ENCODE results near the gene GPANK1.

GPANK1 gene

DNA sequence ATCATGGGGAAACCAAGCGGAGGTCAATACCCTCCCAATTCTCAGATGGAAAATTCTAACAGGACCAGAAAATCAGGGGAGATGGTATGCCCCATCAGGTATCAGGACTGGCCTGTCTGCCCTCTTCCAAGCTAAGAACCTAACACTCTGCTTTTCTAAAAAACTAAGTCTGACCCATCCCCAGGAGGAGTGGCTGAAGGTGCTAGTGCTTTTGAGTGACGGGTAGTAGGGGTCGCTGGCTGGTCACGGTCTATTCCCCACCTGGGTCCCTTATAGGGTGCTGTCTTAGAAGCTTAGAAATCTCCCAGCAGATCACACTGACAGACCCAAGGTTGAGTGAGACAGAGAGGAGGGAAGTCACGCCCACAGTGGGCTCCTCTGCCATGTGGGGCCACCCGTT is 28.7 kb upstream of the GPANK1 start:
- no peak overlapping the region for H3K27ac Mint-ChIP-seq
- H3K36me3 Mint-ChIP-seq (ENCODE audit: low read depth): peaks cover 64% of the 10 kb centered on the region
- no peaks in the 10 kb centered on the region for H3K9me3 Mint-ChIP-seq
- no peaks in the 10 kb centered on the region for H3K27me3 Mint-ChIP-seq (ENCODE audit: low read depth)
- no peaks in the 10 kb centered on the region for H3K4me1 Mint-ChIP-seq
- no peak overlapping the region for H3K4me3 Mint-ChIP-seq
- TF ChIP-seq, protein P1, sequence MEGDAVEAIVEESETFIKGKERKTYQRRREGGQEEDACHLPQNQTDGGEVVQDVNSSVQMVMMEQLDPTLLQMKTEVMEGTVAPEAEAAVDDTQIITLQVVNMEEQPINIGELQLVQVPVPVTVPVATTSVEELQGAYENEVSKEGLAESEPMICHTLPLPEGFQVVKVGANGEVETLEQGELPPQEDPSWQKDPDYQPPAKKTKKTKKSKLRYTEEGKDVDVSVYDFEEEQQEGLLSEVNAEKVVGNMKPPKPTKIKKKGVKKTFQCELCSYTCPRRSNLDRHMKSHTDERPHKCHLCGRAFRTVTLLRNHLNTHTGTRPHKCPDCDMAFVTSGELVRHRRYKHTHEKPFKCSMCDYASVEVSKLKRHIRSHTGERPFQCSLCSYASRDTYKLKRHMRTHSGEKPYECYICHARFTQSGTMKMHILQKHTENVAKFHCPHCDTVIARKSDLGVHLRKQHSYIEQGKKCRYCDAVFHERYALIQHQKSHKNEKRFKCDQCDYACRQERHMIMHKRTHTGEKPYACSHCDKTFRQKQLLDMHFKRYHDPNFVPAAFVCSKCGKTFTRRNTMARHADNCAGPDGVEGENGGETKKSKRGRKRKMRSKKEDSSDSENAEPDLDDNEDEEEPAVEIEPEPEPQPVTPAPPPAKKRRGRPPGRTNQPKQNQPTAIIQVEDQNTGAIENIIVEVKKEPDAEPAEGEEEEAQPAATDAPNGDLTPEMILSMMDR (IDR thresholded peaks at IDR 0.05; ENCODE audit: unreplicated experiment in 3 of 3): no peak

DNA sequence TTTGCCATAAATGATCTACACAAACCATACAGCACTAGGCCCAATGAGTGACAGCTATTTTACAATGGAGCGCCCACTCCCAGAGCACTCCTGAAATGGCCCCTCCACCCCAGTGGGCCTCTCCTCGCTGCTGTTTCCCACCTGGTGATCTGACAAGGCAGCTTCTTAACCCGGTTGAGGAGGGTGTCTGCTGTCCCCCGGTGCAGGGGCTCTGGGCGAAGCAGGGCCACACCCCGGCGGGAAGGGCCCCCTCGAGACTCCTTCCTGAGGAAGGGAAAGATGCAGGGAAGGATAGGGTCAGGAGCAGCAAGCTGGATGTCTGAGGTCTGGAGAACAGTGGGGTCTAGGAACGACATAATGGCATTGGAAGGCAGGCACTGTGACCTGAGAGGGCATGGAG is 28.1 kb upstream of the GPANK1 start:
- Mint-ChIP-seq H3K27me3 (ENCODE audit: low read depth) (no peaks in the 10 kb centered on the region), H3K4me1 (peaks cover under 1% of the 10 kb centered on the region), H3K9me3 (no peaks in the 10 kb centered on the region), H3K27ac (no peak overlapping the region), H3K36me3 (ENCODE audit: low read depth) (peaks cover 63% of the 10 kb centered on the region), H3K4me3 (no peak overlapping the region)
- TF ChIP-seq, protein P1 (IDR thresholded peaks at IDR 0.05; ENCODE audit: unreplicated experiment in 3 of 3): no peak

DNA sequence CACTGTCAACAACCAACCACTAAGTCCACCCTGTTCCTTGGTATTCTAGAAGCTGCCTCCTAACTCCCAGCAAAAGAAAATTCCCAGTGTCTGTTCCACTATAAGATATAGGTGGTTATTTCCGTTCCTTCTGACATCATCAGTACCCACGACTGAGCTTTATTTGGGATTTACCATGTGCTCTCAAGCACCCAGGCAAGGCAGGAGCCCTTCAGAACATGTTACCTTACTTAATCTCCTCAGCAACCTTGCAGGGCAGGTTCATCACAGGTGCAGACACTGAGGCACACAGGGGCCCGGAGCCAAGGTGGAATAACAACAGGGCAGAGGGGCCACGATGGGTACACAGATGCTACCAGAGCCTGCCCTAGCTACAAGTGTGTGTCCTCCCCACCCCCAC is 27.6 kb upstream of the GPANK1 start:
- H3K27me3 Mint-ChIP-seq (ENCODE audit: low read depth): no peaks in the 10 kb centered on the region
- no peaks in the 10 kb centered on the region for H3K9me3 Mint-ChIP-seq
- no peak overlapping the region for H3K4me3 Mint-ChIP-seq
- peaks cover 61% of the 10 kb centered on the region for H3K36me3 Mint-ChIP-seq (ENCODE audit: low read depth)
- TF ChIP-seq, protein P1 (IDR thresholded peaks at IDR 0.05; ENCODE audit: unreplicated experiment in 3 of 3): no peak
- H3K27ac Mint-ChIP-seq: no peak overlapping the region
- peaks cover 6% of the 10 kb centered on the region for H3K4me1 Mint-ChIP-seq

DNA sequence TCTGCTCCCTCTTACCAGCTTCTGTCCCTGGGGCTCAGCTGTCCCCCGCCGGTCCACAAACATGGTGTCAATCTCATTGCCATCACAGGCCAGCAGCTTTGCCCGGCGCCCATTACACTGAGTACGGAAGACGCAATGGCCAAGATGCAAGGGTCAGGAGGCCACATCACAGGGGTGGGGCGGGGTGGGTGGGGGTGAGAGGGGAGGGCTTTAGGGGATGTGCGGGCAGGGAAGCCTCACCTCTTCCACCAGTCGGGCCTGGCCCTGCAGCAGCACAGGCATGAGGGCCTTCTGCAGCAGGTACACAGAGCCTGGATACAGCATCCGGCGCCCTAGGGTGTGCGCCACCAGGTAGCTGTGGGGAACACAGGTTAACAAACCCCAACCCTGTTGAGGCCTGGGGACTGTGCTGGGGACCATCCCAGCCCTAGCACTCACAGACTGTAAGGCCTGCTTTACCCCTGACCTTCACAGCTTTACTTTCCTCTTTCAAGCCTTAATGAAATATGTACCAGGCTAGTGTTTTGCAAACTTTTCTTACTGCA is 26.8 kb upstream of the GPANK1 start:
- TF ChIP-seq, protein P1 (IDR thresholded peaks at IDR 0.05; ENCODE audit: unreplicated experiment in 3 of 3): no peak
- H3K9me3 Mint-ChIP-seq: no peaks in the 10 kb centered on the region
- H3K4me1 Mint-ChIP-seq: peaks cover 8% of the 10 kb centered on the region
- H3K27me3 Mint-ChIP-seq (ENCODE audit: low read depth): no peaks in the 10 kb centered on the region
- H3K27ac Mint-ChIP-seq: no peak overlapping the region
- peaks cover 61% of the 10 kb centered on the region for H3K36me3 Mint-ChIP-seq (ENCODE audit: low read depth)
- H3K4me3 Mint-ChIP-seq: no peak overlapping the region

DNA sequence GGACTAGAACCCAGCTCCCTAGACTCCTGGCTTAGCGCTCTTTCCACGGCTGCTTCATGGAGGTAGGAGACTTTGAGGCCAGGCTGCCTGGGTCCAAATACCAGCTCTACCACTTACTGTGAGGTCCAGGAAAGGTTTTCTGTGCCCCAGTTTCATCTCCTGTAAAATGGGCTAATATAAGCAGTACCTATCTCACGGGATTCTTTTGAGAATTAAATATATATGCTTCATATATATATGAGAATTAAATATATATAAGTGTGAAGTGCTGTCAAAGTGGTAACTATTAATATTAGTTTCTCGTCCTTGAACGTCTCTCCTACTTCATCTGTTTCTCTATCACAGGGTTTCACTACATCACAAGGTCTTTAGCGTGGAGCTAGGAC is 26.3 kb upstream of the GPANK1 start:
- Mint-ChIP-seq H3K9me3 (no peaks in the 10 kb centered on the region), H3K27me3 (ENCODE audit: low read depth) (no peaks in the 10 kb centered on the region), H3K27ac (no peak overlapping the region), H3K36me3 (ENCODE audit: low read depth) (peaks cover 63% of the 10 kb centered on the region), H3K4me1 (peaks cover 8% of the 10 kb centered on the region), H3K4me3 (no peak overlapping the region)
- TF ChIP-seq, protein P1 (IDR thresholded peaks at IDR 0.05; ENCODE audit: unreplicated experiment in 3 of 3): no peak

All from nephron (organoid).